PFSK-1 (cell line): Measurements from ENCODE around the gene MAP1B.

Source experiments
- FOXP2 ChIP-seq: optimal IDR thresholded peaks from 2 replicates; pipeline ENCODE3; 2011; ENCODE audit warnings: borderline replicate concordance, control low read depth, inconsistent platforms; ENCODE audit not compliant: insufficient read depth; ENCODE audit errors: extremely low read length, extremely low read depth
- POLR2AphosphoS5 ChIP-seq: IDR thresholded peaks from 2 replicates; pipeline ENCODE4 v1.6.1; 2012; ENCODE audit warnings: low read depth, mild to moderate bottlenecking, control low read depth, low read length, moderate library complexity
- SIN3A ChIP-seq: IDR thresholded peaks from 2 replicates; pipeline ENCODE4 v1.6.1; 2012; ENCODE audit warnings: mild to moderate bottlenecking, low read length, moderate library complexity, borderline replicate concordance; ENCODE audit not compliant: insufficient read depth
- TAF1 ChIP-seq: IDR thresholded peaks from 2 replicates; pipeline ENCODE4 v1.6.1; 2012; ENCODE audit warnings: low read length, control low read depth, borderline replicate concordance; ENCODE audit not compliant: insufficient read depth
- TF ChIP-seq, protein P1 (sequence below), 2 experiments: IDR thresholded peaks; 2 replicates each; pipeline versions ENCODE4 v1.6.1 to v1.8.0; 2011 to 2012; ENCODE audit warnings: low read depth in 2 of 2, low read length in 2 of 2, control low read depth in 1 of 2, inconsistent platforms in 1 of 2, mild to moderate bottlenecking in 1 of 2, moderate library complexity in 1 of 2; ENCODE audit not compliant: insufficient read depth in 1 of 2

The MAP1B gene

DNA sequence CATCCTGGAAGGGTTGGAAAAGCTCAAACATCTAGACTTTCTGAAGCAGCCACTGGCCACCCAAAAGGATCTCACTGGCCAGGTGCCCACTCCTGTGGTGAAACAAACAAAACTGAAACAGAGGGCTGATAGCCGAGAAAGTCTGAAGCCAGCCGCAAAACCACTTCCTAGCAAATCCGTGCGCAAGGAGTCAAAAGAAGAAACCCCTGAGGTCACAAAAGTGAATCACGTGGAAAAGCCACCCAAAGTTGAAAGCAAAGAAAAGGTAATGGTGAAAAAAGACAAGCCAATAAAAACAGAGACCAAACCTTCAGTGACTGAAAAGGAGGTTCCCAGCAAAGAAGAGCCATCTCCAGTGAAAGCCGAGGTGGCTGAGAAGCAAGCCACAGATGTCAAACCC lies 87.6 kb downstream of the MAP1B start:
- TF ChIP-seq SIN3A (no peak), POLR2AphosphoS5 (no peak), FOXP2 (no peak)
- TF ChIP-seq, protein P1, sequence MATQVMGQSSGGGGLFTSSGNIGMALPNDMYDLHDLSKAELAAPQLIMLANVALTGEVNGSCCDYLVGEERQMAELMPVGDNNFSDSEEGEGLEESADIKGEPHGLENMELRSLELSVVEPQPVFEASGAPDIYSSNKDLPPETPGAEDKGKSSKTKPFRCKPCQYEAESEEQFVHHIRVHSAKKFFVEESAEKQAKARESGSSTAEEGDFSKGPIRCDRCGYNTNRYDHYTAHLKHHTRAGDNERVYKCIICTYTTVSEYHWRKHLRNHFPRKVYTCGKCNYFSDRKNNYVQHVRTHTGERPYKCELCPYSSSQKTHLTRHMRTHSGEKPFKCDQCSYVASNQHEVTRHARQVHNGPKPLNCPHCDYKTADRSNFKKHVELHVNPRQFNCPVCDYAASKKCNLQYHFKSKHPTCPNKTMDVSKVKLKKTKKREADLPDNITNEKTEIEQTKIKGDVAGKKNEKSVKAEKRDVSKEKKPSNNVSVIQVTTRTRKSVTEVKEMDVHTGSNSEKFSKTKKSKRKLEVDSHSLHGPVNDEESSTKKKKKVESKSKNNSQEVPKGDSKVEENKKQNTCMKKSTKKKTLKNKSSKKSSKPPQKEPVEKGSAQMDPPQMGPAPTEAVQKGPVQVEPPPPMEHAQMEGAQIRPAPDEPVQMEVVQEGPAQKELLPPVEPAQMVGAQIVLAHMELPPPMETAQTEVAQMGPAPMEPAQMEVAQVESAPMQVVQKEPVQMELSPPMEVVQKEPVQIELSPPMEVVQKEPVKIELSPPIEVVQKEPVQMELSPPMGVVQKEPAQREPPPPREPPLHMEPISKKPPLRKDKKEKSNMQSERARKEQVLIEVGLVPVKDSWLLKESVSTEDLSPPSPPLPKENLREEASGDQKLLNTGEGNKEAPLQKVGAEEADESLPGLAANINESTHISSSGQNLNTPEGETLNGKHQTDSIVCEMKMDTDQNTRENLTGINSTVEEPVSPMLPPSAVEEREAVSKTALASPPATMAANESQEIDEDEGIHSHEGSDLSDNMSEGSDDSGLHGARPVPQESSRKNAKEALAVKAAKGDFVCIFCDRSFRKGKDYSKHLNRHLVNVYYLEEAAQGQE (IDR thresholded peaks at IDR 0.05; ENCODE audit: insufficient read depth in 1 of 2, low read depth in 2 of 2, low read length in 2 of 2): no peak

DNA sequence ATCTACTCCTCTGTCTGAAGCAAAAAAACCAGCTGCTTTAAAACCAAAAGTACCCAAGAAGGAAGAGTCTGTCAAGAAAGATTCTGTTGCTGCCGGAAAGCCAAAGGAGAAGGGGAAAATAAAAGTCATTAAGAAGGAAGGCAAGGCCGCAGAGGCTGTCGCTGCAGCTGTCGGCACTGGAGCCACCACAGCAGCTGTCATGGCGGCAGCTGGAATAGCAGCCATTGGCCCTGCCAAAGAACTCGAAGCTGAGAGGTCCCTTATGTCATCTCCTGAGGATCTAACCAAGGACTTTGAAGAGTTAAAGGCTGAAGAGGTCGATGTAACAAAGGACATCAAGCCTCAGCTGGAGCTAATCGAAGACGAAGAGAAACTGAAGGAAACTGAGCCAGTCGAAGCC lies 88.3 kb downstream of the MAP1B start:
- TF ChIP-seq SIN3A (no peak), TAF1 (no peak), POLR2AphosphoS5 (no peak), FOXP2 (no peak)
- TF ChIP-seq, protein P1 (IDR thresholded peaks at IDR 0.05; ENCODE audit: insufficient read depth in 1 of 2, low read depth in 2 of 2, low read length in 2 of 2): no peak

DNA sequence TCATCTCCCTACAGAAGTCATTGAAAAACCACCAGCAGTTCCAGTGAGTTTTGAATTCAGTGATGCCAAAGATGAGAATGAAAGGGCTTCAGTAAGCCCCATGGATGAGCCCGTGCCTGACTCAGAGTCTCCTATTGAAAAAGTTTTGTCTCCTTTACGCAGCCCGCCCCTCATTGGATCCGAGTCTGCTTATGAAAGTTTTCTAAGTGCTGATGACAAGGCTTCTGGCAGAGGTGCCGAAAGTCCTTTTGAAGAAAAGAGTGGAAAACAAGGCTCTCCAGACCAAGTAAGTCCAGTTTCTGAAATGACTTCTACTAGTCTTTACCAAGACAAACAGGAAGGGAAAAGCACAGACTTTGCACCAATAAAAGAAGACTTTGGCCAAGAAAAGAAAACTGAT lies 90.1 kb downstream of the MAP1B start:
- TF ChIP-seq TAF1 (no peak), SIN3A (no peak), FOXP2 (no peak), POLR2AphosphoS5 (no peak)
- TF ChIP-seq, protein P1 (IDR thresholded peaks at IDR 0.05; ENCODE audit: insufficient read depth in 1 of 2, low read depth in 2 of 2, low read length in 2 of 2): no peak

DNA sequence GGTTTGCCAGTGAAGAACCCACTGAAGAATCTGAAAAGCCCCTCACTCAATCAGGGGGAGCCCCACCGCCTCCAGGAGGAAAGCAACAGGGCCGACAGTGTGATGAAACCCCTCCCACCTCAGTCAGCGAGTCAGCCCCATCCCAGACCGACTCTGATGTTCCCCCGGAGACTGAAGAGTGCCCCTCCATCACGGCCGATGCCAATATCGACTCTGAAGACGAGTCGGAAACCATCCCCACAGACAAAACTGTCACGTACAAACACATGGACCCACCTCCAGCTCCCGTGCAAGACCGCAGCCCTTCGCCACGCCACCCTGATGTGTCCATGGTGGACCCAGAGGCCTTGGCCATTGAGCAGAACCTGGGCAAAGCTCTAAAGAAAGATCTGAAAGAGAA lies 92.4 kb downstream of the MAP1B start:
- TF ChIP-seq FOXP2 (no peak), POLR2AphosphoS5 (no peak), SIN3A (no peak), TAF1 (no peak)
- TF ChIP-seq, protein P1 (IDR thresholded peaks at IDR 0.05; ENCODE audit: insufficient read depth in 1 of 2, low read depth in 2 of 2, low read length in 2 of 2): no peak

DNA sequence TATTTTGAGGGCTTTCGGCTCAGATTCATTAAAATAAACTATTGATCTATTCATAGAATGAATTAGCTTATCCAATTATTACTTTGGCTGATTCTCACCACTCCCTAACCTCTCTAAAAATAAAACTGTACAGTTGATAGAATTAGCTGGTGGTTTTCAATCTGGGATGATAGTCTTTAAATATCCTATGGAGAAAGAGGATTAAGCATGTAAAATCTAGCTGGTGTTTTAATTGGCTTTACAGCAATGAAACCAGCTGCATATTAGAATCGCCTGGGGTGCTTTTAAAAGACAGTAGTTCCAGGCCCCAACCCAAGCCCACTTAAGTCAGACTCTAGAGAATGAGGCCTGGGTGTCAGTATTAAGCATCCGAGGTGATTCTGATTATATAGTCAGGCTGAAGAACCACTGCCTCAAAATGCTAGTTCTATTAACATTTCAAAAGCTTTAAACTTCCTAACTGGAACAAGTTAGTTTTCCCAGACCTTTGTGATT lies 95.1 kb downstream of the MAP1B start:
- TF ChIP-seq TAF1 (no peak), FOXP2 (no peak), SIN3A (no peak), POLR2AphosphoS5 (no peak)
- TF ChIP-seq, protein P1 (IDR thresholded peaks at IDR 0.05; ENCODE audit: insufficient read depth in 1 of 2, low read depth in 2 of 2, low read length in 2 of 2): no peak
